Liver (tissue), 3 donors: ENCODE data around the gene MBD6.

Source experiments
- CTCF ChIP-seq: fragments of 150-350 bp; IDR thresholded peaks from 2 replicates; pipeline ENCODE4 v1.5.1; 2017; ENCODE audit warnings: improper control_type of control experiment, low read depth, low read length; ENCODE audit not compliant: missing input control
- JUND ChIP-seq, 2 donors: IDR thresholded peaks; 2 replicates each; pipeline ENCODE4 v1.6.1; 2016; ENCODE audit warnings: antibody characterized with exemption in 2 of 2
- REST ChIP-seq: IDR thresholded peaks from 2 replicates; pipeline ENCODE4 v1.6.1; 2016; ENCODE audit warnings: antibody characterized with exemption, mild to moderate bottlenecking
- ZBTB33 ChIP-seq: IDR thresholded peaks from 2 replicates; pipeline ENCODE4 v1.6.1; 2016; ENCODE audit warnings: antibody characterized with exemption
- donor health status: healthy.
- donor health status: healthy.

GRCh38 chr12:57526477-57527126, 4.0 kb downstream of the MBD6 start:
- TF ChIP-seq REST (no peak), CTCF (no peak), JUND (IDR thresholded peaks at IDR 0.05) (no peak), ZBTB33 (no peak)
